HG03175 (cell line): ENCODE results near the gene SLC22A12.
"Not testable (repeated sequence)": the region's sequence is repeated elsewhere in the genome, so short reads cannot be mapped to it uniquely, and the experiment has no call there.

ENCODE experiments used
- ATAC-seq: cut with Tn5 transposase; IDR thresholded peaks from one replicate; pipeline ENCODE4 v1.9.1; 2021; ENCODE audit warnings: mild to moderate bottlenecking, moderate library complexity; ENCODE audit not compliant: unreplicated experiment

The SLC22A12 gene

GRCh38 chr11:64590763-64591221, at the start of gene SLC22A12:
SLC22A12 (plus strand) TSS chr11:64591220; CDS start chr11:64591557, 337 bp downstream.
- no peak for ATAC-seq

GRCh38 chr11:64542172-64543125, 48.6 kb upstream of the SLC22A12 start:
- ATAC-seq, result no peak

GRCh38 chr11:64543818-64544217, 47.2 kb upstream of the SLC22A12 start:
- no peak for ATAC-seq

GRCh38 chr11:64544616-64545296, 46.3 kb upstream of the SLC22A12 start:
- no peak for ATAC-seq

DNA sequence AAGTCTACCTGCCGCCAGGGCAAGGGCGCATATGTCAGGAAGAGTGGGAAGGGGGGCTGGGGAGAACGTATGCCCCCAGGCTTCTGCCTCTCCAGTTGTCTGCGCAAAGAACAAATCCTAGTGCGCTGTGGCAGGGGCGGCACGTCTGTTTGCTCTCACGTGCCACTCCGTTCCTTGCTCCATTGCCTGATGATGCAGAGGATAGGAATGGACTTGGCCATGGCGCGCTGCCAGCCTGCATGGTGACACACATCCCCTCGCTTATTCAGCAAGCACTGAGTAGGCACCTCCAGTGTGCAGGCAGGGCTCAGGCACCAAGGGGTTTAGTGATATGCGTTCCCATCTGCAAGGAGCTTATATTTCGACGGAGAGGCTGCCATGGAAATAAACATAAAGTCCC, 45.4 kb upstream of the SLC22A12 start:
- ATAC-seq, result no peak

DNA sequence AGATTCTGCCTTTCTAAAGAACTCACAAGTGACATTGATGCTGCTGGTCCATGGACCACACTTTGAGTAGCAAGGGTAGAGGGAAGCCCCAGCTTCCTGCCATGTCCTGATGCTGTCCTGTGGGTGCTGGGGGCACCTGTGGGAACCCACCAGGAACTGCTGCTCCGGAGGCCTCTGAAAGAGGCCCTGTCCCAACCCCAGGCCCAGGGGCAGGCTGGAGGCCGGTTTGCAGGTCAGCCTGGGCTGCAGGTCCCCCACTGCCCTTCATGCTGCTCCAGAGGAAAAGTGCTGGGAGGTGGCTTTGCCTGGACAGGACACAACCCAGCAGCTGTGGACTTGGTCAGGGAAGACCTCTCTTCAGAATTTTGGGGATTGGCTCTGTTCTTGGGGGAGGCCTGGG, 44.8 kb upstream of the SLC22A12 start:
- no peak for ATAC-seq

GRCh38 chr11:64546600-64546999, 44.4 kb upstream of the SLC22A12 start:
- no peak for ATAC-seq

GRCh38 chr11:64549969-64550368, 41.1 kb upstream of the SLC22A12 start:
- ATAC-seq, result no peak

GRCh38 chr11:64553554-64554201, 37.3 kb upstream of the SLC22A12 start:
- ATAC-seq, result no peak

GRCh38 chr11:64556044-64556720, 34.8 kb upstream of the SLC22A12 start:
- ATAC-seq, result no peak

DNA sequence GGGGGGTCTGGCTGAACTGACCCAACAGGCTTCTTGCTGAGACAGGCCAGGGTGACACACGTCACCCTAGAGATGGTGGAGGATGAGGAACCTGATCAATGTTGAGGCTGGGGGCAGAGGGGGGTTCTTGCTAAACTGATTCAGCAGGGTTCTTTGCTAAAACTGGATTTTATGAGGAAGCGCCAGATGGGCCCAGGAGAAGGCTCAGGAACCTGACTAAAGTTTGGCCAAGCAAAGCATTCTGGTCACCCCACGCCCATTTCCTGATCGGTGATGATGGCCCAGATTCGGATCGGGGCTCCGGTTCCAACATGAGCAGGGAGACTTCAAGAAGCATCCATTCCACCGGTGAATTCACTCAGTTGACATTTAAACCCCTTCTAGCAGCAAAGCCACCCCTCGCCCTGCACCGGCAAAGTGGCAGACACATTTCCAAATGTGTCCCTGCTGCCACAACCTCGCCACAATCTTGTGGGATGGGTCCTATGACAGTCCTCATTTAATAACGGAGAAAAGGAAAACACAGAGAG, 34.2 kb upstream of the SLC22A12 start:
- no peak for ATAC-seq

DNA sequence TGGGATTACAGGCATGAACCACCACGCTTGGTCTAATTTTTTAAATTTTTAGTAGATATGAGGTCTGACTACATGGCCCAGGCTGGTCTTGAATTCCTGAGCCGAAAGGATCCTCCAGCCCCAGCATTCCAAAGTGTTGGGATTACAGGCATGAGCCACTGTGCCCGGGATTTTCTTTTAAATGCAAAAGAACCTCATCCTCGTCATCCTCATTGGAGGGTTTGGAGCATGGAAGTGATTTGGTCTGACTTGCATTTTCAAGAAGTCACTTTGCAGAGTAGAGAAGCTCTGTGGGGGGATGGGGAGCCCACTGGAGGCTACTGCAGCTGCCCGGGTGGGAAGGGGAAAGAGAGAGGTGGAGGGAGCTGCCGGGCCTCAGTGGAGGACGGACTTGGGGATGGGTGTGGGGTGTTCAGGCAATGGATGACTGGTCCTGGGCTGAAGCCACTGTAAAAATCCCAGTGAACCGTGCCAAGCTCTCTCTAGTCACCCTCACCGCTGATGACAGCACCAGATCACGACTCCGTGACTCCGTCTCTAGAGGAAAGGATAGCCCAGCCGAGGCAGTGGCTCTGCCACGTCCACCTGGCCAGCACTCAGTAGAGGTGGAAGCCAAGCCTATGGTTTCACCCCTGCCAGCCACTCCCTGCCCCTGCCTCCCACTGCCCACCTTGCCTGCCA, 32.8 kb upstream of the SLC22A12 start:
- no peak for ATAC-seq

DNA sequence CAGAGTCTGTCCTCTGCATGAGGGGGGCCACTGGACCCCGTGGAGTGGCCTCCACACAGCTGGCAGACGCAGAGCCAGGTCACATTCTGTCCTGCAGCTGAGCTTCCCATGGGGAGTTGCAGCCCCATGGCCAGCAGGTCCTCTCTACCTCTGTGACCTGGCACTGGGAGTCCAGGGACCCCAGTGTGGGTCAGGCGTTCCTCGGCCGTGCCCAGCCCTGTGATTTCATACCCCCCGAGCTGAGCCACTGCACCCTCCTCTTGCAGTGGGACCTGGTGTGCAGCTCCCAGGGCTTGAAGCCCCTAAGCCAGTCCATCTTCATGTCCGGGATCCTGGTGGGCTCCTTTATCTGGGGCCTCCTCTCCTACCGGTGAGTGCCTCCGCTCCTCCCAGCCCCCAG, 32.2 kb upstream of the SLC22A12 start:
- ATAC-seq, result no peak

- ATAC-seq, result no peak
Measured at GRCh38 chr11:64559351-64560138, 31.5 kb upstream of the SLC22A12 start.

DNA sequence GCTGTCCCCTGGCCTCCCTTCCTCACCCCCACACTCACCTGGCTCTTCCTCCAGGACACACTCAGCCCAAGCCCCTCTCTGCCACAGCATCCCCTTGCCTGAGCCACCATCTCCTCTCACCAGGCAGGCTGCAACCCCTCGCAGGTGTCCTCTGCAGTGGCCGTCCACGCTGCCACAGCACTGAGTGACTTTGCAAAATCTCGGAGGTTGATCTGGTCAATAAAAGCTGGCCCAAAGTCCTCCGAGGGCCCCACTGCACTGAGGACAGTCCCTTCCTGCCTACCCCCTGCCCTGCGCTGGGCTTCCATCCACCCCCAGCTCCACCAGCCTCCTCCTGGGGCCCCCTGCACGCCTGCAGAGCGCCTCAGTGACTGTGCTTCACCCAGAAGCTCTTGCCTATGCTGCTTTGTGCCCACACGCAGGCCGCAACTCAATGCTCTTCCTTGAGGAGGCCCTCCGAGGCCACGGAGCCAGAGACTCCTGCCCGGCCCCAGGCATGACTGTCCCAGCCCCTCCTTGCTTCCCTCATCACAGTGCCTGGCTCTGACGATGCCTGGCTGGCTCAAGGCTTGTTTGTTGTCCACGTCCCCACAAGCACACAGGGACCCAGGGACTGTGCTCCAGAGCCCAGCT, 30.8 kb upstream of the SLC22A12 start:
- ATAC-seq, result no peak

DNA sequence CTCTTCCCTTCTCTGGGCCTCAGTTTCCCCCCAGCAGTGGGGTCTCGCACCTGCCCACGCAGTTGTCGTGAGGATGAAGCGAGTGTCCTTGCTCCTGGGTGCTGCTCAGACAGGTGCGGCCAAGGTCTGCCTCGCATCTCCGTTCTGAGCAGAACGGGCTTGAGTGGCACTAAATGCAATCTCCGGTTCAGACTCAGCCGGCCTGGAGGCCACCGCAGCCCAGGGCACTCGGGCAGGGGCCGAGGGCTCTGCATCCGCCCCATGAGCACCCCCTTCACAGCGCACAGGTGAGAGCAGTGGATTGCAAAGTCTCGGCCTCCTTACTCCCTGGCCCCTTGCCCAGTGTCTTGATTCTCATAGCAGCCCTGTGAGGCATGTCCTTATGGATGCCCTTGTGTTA, 30.1 kb upstream of the SLC22A12 start:
- ATAC-seq, result no peak

DNA sequence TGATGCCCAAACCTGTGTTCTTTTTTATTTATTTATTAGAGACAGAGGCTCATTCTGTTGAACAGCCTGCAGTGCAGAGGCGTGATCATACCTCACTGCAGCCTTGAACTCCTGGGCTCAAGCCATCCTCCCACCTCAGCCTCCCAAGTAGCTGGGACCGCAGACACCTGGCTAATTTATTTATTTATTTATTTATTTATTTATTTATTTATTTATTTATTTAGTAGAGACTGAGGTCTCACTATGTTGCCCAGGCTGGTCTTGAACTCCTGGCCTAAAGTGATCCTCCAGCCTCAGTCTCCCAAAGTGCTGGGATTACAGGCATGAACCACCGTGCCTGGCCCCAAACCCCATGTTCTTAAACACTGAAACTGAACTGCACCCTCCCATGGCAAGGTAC, 29.6 kb upstream of the SLC22A12 start:
- ATAC-seq, result not testable (repeated sequence)

DNA sequence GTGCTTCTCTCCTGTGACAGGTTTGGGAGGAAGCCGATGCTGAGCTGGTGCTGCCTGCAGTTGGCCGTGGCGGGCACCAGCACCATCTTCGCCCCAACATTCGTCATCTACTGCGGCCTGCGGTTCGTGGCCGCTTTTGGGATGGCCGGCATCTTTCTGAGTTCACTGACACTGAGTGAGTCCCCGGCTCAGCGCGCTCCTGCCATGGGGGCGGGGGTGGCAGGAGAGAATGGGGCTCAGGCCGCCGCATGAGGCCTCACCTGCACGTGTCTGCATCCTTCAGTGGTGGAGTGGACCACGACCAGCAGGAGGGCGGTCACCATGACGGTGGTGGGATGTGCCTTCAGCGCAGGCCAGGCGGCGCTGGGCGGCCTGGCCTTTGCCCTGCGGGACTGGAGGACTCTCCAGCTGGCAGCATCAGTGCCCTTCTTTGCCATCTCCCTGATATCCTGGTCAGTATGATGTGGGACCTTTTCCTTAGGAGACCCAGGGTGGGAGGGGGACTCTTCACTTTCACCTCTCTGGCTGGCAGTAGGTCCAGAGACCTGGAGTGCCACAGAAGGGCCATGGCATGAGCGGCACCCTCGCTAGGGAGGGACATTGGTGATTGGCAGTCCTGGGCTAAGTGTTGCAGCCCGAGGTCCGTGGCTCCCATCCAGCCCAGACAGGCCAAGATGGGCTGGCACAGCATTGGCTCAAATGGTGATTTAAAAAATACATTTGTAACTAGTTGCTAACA, 28.9 kb upstream of the SLC22A12 start:
- ATAC-seq, result no peak
